WI38 (cell line): ENCODE data around the gene PFKFB3.

ENCODE experiments used
- H3K4me3 ChIP-seq: 2 replicates; pipeline ENCODE4 v1.5.1; 2011; ENCODE audit warnings: low read depth, mild to moderate bottlenecking, control low read depth, low read length
- TF ChIP-seq, protein P1 (sequence below): IDR thresholded peaks from 2 replicates; pipeline ENCODE4 v1.5.1; 2012; ENCODE audit warnings: low read depth, mild to moderate bottlenecking, control low read depth, low read length

The PFKFB3 gene

GRCh38 chr10:6227346-6227745, 24.6 kb downstream of the PFKFB3 start:
- TF ChIP-seq, protein P1, sequence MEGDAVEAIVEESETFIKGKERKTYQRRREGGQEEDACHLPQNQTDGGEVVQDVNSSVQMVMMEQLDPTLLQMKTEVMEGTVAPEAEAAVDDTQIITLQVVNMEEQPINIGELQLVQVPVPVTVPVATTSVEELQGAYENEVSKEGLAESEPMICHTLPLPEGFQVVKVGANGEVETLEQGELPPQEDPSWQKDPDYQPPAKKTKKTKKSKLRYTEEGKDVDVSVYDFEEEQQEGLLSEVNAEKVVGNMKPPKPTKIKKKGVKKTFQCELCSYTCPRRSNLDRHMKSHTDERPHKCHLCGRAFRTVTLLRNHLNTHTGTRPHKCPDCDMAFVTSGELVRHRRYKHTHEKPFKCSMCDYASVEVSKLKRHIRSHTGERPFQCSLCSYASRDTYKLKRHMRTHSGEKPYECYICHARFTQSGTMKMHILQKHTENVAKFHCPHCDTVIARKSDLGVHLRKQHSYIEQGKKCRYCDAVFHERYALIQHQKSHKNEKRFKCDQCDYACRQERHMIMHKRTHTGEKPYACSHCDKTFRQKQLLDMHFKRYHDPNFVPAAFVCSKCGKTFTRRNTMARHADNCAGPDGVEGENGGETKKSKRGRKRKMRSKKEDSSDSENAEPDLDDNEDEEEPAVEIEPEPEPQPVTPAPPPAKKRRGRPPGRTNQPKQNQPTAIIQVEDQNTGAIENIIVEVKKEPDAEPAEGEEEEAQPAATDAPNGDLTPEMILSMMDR: no peak
- no peak overlapping the region for H3K4me3 ChIP-seq

DNA sequence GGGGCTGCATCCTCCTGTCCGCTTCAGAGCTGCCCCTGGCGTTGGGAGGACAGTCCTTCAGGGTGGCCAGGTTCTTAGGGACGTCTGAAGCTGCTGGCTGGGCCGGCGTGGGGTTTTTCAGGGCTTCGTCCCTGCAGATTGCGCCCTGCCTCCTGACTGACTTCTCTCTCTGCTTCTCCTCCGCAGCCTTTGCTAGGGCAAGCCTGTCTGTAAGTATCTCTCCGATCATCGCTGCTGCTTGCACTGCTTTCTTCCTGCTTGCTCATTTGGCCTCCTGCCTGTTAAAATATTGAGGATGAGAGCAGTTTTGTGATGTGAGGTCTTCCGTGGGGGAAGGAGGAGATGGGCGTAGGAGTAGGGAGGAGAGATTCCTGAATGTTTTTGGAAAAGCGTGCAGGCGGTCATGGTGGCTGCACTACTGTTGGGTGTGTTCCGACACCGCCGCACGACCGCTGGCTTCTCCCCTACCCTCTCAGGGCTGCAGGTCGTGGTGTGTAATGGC, 25.3 kb downstream of the PFKFB3 start:
- TF ChIP-seq, protein P1: no peak
- no peak overlapping the region for H3K4me3 ChIP-seq

GRCh38 chr10:6228647-6229046, 25.9 kb downstream of the PFKFB3 start:
- TF ChIP-seq, protein P1: no peak
- no peak overlapping the region for H3K4me3 ChIP-seq

- TF ChIP-seq, protein P1: no peak
- no peak overlapping the region for H3K4me3 ChIP-seq
Observed at GRCh38 chr10:6229290-6229689, 26.6 kb downstream of the PFKFB3 start.

DNA sequence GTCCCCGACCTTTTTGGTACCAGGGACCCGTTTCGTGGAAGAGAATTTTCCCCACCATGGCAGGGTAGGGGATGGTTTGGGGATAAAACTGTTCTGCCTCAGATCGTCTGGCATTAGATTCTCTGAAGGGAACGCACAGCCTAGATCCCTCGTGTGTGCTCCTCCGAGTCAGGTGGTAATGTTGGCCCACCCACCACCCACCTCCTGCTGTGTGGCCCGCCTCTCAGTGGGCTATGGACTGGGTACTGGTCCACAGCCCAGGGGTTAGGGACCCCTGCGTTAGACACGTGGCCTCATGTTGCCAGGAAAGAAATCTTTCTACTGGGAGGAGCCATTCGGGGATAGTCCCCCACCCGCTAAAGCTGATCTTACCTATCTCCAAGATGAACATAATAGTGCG, 27.0 kb downstream of the PFKFB3 start:
- H3K4me3 ChIP-seq: no peak overlapping the region
- TF ChIP-seq, protein P1: no peak

DNA sequence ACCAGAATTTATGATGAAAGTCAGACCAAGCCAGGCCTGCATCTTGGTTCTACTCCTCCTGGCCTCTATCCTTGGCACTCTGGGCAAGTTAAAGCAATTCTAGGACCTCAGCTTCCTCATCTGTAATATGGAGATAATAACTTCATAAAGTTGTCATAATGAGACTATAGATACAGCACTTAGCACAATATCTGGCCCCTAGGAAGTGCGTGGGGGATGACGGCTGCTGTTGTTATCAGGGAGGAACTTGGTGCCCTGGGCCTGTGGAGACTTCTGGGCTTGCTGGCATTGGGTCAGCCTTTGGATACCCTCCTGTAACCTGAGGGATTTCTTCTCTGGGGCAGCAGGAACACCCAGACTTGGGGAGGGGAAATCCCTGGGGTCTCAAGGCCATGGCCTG, 27.6 kb downstream of the PFKFB3 start:
- TF ChIP-seq, protein P1: no peak
- H3K4me3 ChIP-seq: no peak overlapping the region

DNA sequence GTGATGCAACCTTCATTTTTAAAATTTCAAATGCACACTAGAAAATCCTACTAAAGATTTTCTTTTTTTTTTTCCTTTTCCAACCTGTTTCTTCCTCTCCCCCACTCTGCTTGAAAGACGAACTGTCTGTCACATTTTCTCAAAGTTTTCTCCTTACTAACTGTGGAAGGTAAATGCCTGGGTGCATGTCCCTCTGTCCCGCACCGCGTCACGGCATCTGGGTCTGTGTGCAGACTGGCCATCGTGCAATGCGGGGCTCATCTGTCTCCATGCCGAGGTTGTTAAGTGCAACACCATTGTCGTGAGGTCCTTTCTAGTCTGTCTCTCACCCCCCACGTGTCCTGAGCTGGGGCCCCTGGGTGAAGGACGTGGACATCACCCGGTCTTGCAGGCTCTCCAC, 28.4 kb downstream of the PFKFB3 start:
- TF ChIP-seq, protein P1: no peak
- H3K4me3 ChIP-seq: no peak overlapping the region
